Breast epithelium (tissue), 3 donors: Measurements from ENCODE around the gene PARD3B.

ENCODE experiments used
- CTCF ChIP-seq, 3 donors: fragments of 450-650 bp; IDR thresholded peaks; one replicate each; pipeline ENCODE4 v1.5.1; 2016 to 2017; ENCODE audit warnings: antibody characterized with exemption in 3 of 3, mild to moderate bottlenecking in 3 of 3, moderate library complexity in 3 of 3
- POLR2A ChIP-seq: fragments of 450-650 bp; IDR thresholded peaks from one replicate; pipeline ENCODE4 v1.6.1; 2016; ENCODE audit warnings: antibody characterized with exemption, mild to moderate bottlenecking, moderate library complexity
- POLR2AphosphoS5 ChIP-seq, 3 donors: sonication (generic); formaldehyde crosslinking; IDR thresholded peaks; one replicate each; pipeline ENCODE4 v1.6.1; 2017; ENCODE audit warnings: antibody characterized with exemption in 3 of 3

- TF ChIP-seq POLR2A: no peak
- no peak for TF ChIP-seq CTCF (IDR thresholded peaks at IDR 0.05)
- TF ChIP-seq POLR2AphosphoS5 (IDR thresholded peaks at IDR 0.05): no peak
Measured at GRCh38 chr2:205190528-205190927, 645.3 kb downstream of the PARD3B start.
